Uterus (tissue), 2 donors: ENCODE results near the gene ARHGEF40.

ENCODE experiments used
- POLR2A ChIP-seq, 2 donors: fragments of 450-650 bp; IDR thresholded peaks; one replicate each; pipeline ENCODE4 v1.6.1; 2016; ENCODE audit warnings: antibody characterized with exemption in 2 of 2, mild to moderate bottlenecking in 1 of 2, moderate library complexity in 1 of 2
- TF ChIP-seq, protein P1 (sequence below), 4 experiments: fragments of 200-600 bp in 2 of 4; fragments of 450-650 bp in 2 of 4; sonication (generic) in 2 of 4; IDR thresholded peaks; one replicate each; pipeline ENCODE4 v1.5.1; 2016 to 2019; ENCODE audit warnings: antibody characterized with exemption in 4 of 4, mild to moderate bottlenecking in 2 of 4, moderate library complexity in 1 of 4

DNA sequence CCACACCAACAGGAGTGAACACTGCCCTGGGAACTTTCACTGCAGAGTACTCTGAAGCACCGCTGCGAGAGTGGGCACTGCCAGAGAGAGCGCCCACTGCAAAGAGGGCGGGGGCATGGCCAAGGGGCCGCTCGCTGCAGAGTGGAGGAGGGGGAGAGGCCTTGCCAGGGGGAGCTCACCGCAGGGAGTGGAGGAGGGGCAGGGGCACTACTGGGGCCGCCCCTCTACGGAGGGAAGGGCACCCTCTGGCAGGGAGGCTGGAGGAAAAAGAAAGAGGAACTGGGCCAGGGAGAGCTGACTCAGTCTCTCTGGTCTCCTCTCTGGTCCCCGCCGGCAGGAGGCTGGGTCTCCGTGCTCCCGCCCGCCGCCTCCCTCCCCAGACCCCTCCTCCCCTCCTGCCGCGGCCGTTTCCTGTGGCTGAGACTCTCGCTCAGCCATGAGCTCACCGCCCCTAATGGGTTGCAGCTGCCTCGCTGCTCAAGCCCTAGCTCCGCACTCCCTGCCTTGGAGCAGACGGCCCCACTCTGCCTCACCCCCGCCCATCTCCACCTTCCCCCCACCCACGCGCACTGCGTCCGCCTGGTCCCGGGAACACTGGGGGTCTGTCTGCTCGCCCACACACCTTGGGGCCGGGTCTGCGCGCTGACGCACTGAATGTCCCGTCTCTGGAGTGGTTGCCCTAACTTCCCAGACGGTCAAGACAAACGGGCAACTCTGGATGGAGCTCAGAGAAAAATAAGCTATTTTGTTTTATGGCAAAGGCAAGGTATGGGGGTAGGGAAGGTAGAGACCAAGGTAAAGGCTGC is 1.3 kb downstream of the ARHGEF40 start:
- TF ChIP-seq POLR2A (IDR thresholded peaks at IDR 0.05), result peak in 1 of 2 donors; percentile 48
- TF ChIP-seq, protein P1, sequence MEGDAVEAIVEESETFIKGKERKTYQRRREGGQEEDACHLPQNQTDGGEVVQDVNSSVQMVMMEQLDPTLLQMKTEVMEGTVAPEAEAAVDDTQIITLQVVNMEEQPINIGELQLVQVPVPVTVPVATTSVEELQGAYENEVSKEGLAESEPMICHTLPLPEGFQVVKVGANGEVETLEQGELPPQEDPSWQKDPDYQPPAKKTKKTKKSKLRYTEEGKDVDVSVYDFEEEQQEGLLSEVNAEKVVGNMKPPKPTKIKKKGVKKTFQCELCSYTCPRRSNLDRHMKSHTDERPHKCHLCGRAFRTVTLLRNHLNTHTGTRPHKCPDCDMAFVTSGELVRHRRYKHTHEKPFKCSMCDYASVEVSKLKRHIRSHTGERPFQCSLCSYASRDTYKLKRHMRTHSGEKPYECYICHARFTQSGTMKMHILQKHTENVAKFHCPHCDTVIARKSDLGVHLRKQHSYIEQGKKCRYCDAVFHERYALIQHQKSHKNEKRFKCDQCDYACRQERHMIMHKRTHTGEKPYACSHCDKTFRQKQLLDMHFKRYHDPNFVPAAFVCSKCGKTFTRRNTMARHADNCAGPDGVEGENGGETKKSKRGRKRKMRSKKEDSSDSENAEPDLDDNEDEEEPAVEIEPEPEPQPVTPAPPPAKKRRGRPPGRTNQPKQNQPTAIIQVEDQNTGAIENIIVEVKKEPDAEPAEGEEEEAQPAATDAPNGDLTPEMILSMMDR (IDR thresholded peaks at IDR 0.05), result no peak
